SU-DHL-6 (cell line): Measurements from ENCODE around the gene ANKFY1.
A peak's percentile ranks its signal among the peaks of the same experiment; 100 is the strongest.

Source experiments
- H2AFZ ChIP-seq: fragments of 200-600 bp; sonication (generic); 2 replicates; pipeline ENCODE4 v1.6.1; 2014; ENCODE audit warnings: low read depth, mild to moderate bottlenecking, moderate library complexity, mixed read lengths, antibody characterized with exemption, low read length; ENCODE audit not compliant: severe bottlenecking
- H3F3A ChIP-seq: fragments of 200-600 bp; shearing (Covaris generic); 2 replicates; pipeline ENCODE4 v1.6.0; 2016; ENCODE audit warnings: antibody characterized with exemption, mild to moderate bottlenecking; ENCODE audit not compliant: insufficient read depth
- H3K27ac ChIP-seq: fragments of 200-600 bp; sonication (generic); 2 replicates; pipeline ENCODE4 v1.5.1; 2016; ENCODE audit warnings: low read depth, mild to moderate bottlenecking, low read length, moderate library complexity, mixed read lengths
- H3K27me3 ChIP-seq: fragments of 200-600 bp; sonication (generic), shearing (Covaris generic); 2 replicates; pipeline ENCODE4 v1.6.0; 2014; ENCODE audit warnings: mild to moderate bottlenecking, low read length
- H3K36me3 ChIP-seq: fragments of 200-600 bp; sonication (generic); 2 replicates; pipeline ENCODE4 v1.6.1; 2014; ENCODE audit warnings: mild to moderate bottlenecking, low read length, mixed read lengths
- H3K4me2 ChIP-seq: fragments of 300-600, 200-600 bp; shearing (Covaris generic), sonication (generic); 2 replicates; pipeline ENCODE4 v1.6.0; 2014; ENCODE audit warnings: low read length, low read depth, mild to moderate bottlenecking; ENCODE audit not compliant: poor library complexity, severe bottlenecking
- H3K4me3 ChIP-seq: fragments of 200-600 bp; sonication (generic); 2 replicates; pipeline ENCODE4 v1.5.1; 2014; ENCODE audit warnings: antibody characterized with exemption, low read length, mild to moderate bottlenecking, mixed read lengths; ENCODE audit not compliant: insufficient read depth, poor library complexity, severe bottlenecking
- H3K79me2 ChIP-seq: fragments of 200-600 bp; sonication (generic); 2 replicates; pipeline ENCODE4 v1.6.1; 2014; ENCODE audit warnings: mild to moderate bottlenecking, low read length, moderate library complexity; ENCODE audit not compliant: insufficient read depth
- H3K9ac ChIP-seq: fragments of 200-600 bp; sonication (generic); 2 replicates; pipeline ENCODE4 v1.7.0; 2014; ENCODE audit warnings: mild to moderate bottlenecking, low read length
- H3K9me2 ChIP-seq: fragments of 200-600 bp; sonication (generic); replicated peaks from 2 replicates; pipeline ENCODE4 v1.6.1; 2014; ENCODE audit warnings: low read length; ENCODE audit not compliant: insufficient read depth
- H3K9me3 ChIP-seq: fragments of 200-600 bp; sonication (generic); 2 replicates; pipeline ENCODE4 v1.6.1; 2014; ENCODE audit warnings: low read length, mixed read lengths; ENCODE audit not compliant: insufficient read depth
- H4K20me1 ChIP-seq: fragments of 200-600 bp; sonication (generic); 2 replicates; pipeline ENCODE4 v1.6.1; 2014; ENCODE audit warnings: low read depth, mild to moderate bottlenecking, antibody characterized with exemption, low read length, moderate library complexity, mixed read lengths
- CTCF ChIP-seq: fragments of 200-600 bp; sonication (generic); IDR thresholded peaks from one replicate; pipeline ENCODE4 v1.5.1; 2017; ENCODE audit warnings: antibody characterized with exemption, mild to moderate bottlenecking, low read length, moderate library complexity; ENCODE audit not compliant: insufficient read depth, poor library complexity, severe bottlenecking
- EZH2phosphoT487 ChIP-seq: fragments of 200-600 bp; sonication (generic), shearing (Covaris generic); conservative IDR thresholded peaks from 2 replicates; pipeline ENCODE4 v1.6.1; 2018; ENCODE audit warnings: mild to moderate bottlenecking, antibody characterized with exemption, low read length, moderate library complexity, mixed read lengths

The ANKFY1 gene

GRCh38 chr17:4219241-4219640 is 44.5 kb downstream of the ANKFY1 start:
- H3K27ac ChIP-seq, result no peak overlapping the region
- H3K36me3 ChIP-seq, result peaks cover 6% of the 10 kb centered on the region; the same call in 1 of the 2 replicates

GRCh38 chr17:4215882-4216570 is 47.8 kb downstream of the ANKFY1 start:
- Histone ChIP-seq H3K4me2 (peak overlapping the region; percentile 0), H3K9me3 (no peaks in the 10 kb centered on the region), H3K27me3 (no peaks in the 10 kb centered on the region), H3K79me2 (peaks cover 18% of the 10 kb centered on the region), H4K20me1 (no peaks in the 10 kb centered on the region), H3K36me3 (peaks cover 11% of the 10 kb centered on the region; the same call in 1 of the 2 replicates), H3K9ac (no peak overlapping the region), H3K27ac (peak overlapping the region; percentile 21; the same call in 1 of the 2 replicates), H3K4me3 (no peak overlapping the region), H3K9me2 (no peaks in the 10 kb centered on the region), H2AFZ (no peak overlapping the region), H3F3A (peaks cover 9% of the 10 kb centered on the region; the same call in 1 of the 2 replicates)
- TF ChIP-seq CTCF (no peak), EZH2phosphoT487 (no peak)

More at GRCh38 chr17:4219241-4219640, 44.5 kb downstream of the ANKFY1 start:
- Histone ChIP-seq H3K27me3 (no peaks in the 10 kb centered on the region), H3F3A (peaks cover 9% of the 10 kb centered on the region; the same call in 1 of the 2 replicates), H4K20me1 (no peaks in the 10 kb centered on the region), H3K9ac (no peak overlapping the region), H3K79me2 (peaks cover 7% of the 10 kb centered on the region), H3K9me3 (no peaks in the 10 kb centered on the region), H3K9me2 (no peaks in the 10 kb centered on the region), H3K4me2 (no peak overlapping the region), H3K4me3 (no peak overlapping the region), H2AFZ (no peak overlapping the region)
- no peak for TF ChIP-seq EZH2phosphoT487
- no peak for TF ChIP-seq CTCF

GRCh38 chr17:4214157-4214556 is 49.6 kb downstream of the ANKFY1 start:
- Histone ChIP-seq H3K27me3 (no peaks in the 10 kb centered on the region), H3K9me3 (no peaks in the 10 kb centered on the region), H3K79me2 (peaks cover 18% of the 10 kb centered on the region), H3K9me2 (no peaks in the 10 kb centered on the region), H3K9ac (no peak overlapping the region), H4K20me1 (no peaks in the 10 kb centered on the region), H2AFZ (no peak overlapping the region), H3F3A (peaks cover 9% of the 10 kb centered on the region; the same call in 1 of the 2 replicates), H3K4me3 (no peak overlapping the region), H3K36me3 (peaks cover 14% of the 10 kb centered on the region; the same call in 1 of the 2 replicates), H3K27ac (no peak overlapping the region), H3K4me2 (no peak overlapping the region)
- TF ChIP-seq EZH2phosphoT487 (no peak), CTCF (no peak)
